GM20000 (cell line): ENCODE results near the gene STX2.

ENCODE experiments used
- DNase-seq: peaks from one replicate; pipeline ENCODE4 v3.0.0; 2012; ENCODE audit warnings: low spot score
- CTCF ChIP-seq: IDR thresholded peaks from 2 replicates; pipeline ENCODE4 v1.5.1; 2012; ENCODE audit warnings: mild to moderate bottlenecking, control low read depth; ENCODE audit errors: extremely low read depth, missing control alignments

Gene STX2

GRCh38 chr12:130800312-130800711 is 38.7 kb downstream of the STX2 start:
- no peak for TF ChIP-seq CTCF
- DNase-seq: no peak

DNA sequence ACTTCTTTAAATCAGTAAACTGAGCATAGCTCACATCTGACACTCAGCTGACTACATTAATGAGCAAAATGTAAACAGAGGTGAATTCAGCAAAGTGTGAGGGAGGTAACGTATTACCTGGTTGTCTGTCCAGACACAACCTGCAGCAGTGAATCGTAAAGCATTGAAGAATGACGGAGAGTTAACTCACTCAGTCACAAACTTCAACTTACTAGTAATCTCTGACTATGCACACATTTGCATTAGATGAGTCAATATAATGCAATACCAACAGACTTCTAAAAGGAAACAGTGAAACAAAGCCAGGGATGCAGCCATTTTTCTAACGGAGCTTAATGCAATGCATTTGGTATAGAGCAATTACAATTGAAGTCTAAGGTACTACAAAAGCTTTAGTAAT is 40.0 kb downstream of the STX2 start:
- no peak for DNase-seq
- no peak for TF ChIP-seq CTCF

GRCh38 chr12:130796985-130797686 is 41.9 kb downstream of the STX2 start:
- peak; percentile 63 for DNase-seq
- TF ChIP-seq CTCF: no peak

- no peak for TF ChIP-seq CTCF
- no peak for DNase-seq
Measured at GRCh38 chr12:130795906-130796305, 43.1 kb downstream of the STX2 start.

GRCh38 chr12:130793554-130793849 is 45.5 kb downstream of the STX2 start:
- TF ChIP-seq CTCF: no peak
- DNase-seq: no peak

DNA sequence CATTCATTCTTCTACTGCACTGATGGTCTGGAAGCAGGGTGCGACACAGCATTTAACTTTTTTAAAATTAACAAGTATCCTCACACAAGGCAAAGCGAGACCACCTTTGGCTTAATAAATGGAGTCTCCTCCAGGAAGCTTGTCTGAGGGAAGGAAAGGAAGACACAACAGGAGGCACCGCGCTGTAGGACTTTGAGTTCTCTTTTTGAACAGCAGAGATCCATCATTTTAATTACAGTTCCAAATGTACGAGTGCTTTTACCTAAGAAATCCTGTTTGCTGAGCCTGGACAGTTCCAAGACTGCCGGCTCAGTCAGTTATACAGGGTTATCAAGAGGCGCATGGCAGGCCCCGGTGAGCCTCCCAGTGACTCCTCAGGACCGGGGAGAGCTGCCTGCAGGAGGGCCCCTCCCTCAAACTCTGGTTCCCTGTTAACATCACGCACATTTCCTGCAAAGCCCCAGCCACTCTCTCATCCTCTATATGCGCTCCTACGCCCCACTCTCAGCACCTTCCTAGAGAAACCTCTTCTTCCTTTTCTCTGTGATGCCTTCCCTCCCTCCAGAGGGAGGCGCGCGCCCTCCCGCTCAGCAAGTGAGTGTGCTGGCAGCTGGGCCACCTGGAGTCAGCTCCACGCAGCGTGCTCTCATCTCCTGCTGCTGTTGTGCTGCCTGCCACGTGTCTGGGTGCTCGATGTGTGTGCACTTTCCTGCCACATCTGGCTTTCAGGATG is 46.1 kb downstream of the STX2 start:
- no peak for DNase-seq
- TF ChIP-seq CTCF: no peak

- no peak for DNase-seq
- no peak for TF ChIP-seq CTCF
Measured at GRCh38 chr12:130791629-130792028, 47.4 kb downstream of the STX2 start.
